ENCODE data around the gene RPL28.
"Not testable (repeated sequence)": the region's sequence is repeated elsewhere in the genome, so short reads cannot be mapped to it uniquely, and the experiment has no call there.

The RPL28 gene

GRCh38 chr19:55398200-55398925, 12.6 kb downstream of the RPL28 start:
- no peak for DNase-seq

DNA sequence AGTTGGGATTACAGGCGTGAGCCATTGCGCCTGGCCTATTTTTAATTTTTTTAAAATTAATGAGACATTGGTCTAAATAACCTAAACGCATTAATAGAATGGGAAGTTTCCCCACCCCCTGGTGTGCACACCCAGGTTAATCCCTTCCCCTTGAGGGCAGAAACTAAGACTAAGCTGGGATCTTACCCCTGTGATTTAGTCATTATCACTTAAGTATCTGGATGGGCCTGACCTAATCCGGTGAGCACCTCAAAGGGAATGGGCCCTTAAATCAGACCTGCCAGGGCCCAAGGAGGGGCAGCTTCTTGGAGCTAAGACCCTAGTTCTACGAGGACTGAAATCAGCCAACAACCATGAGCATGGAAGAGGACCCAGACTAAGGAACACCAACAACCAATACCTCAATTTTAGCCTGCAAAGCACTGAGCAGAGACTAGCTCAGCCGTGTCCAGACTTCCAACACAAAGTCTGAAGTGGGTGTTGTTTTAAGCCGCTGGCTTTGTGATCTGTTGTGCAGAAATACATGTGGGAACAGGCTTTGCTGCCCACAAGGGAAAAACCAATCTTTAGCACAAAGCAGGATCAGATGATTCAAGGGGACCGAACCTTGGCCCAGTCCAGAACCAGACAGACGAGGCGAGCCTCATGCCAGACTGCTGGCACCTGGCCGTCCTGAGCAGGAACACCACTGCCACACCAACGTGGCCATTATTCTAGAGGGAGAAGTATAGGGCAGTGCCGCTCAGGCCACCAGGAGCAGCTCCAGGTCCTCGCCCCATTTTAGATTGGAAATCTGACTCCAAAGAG, 14.8 kb downstream of the RPL28 start:
- DNase-seq, result no peak

- not testable (repeated sequence) for DNase-seq
Measured at GRCh38 chr19:55401390-55401789, 15.7 kb downstream of the RPL28 start.

DNA sequence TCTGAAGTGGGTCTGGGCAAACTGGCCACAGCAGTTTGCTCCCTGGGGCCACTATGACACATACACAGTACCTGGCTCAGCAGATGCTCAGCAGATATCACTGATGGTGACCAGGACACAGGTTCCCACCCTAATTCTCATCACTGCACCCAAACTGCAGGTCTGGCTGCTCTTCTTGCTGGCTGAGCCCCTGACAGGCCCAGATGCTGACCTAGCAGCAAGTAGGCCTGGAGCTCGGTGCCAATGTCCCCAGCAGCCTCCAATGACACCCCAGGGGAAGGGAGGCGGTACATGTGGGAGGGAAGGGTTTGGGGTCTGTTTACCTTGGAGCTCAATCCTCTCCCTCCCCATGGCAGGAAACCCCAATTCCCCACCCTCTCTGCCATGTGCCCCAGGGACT, 16.8 kb downstream of the RPL28 start:
- no peak for DNase-seq

DNA sequence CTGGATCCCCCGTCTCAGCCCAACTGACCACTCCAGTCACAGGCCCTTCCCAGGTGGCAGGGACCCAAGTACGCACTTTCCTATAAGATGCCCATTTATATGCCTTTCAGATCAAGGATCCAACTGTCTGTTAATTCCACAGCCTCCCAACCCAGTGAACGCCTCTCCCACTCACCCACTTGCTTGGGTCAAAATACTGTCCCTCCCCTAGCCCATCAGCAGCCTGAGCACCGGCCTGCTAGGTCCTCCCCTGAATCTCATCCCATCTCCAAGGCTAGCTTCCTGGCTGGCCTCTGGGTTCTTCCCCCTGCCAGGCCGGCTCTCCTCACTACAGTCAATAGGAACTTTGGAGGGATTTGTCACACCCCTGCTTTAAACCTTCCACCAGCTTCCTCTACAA, 19.9 kb downstream of the RPL28 start:
- DNase-seq, result no peak

- DNase-seq, result no peak
Measured at GRCh38 chr19:55406091-55406825, 20.5 kb downstream of the RPL28 start.

DNA sequence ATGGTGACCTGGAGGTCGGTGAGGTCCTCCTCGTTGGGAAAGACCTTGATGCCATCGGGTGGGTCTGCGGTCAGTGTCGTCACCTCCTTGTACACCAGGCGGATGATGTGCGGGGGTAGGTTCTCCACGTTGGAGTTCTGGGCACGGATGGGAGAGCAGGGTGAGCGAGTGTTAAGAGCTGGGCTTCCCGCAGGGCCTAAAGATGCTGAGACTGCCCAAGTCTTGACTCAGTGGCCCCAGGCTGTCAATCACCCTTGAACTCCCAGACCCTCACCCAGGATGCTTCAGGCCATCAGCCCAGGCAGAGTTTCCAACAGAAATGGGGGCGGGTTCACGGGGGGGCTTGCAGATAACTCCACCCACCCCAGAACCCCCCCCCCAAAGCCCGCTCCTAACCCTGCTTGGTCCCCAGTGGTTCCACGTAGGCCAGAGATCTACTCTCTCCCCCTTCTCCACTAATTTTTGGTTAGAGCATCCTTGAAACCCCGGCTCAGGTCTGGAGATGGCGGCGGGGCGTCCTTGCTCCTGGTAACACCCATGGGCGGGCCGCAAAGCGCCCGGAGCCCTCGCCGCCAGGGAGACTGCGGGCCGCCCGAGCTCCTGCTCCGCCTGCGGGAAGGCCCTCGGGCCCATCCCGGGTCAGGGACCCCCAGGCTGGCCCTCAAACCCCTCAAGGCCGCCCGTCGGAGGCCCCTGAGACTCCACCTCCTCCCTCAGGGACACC, 21.3 kb downstream of the RPL28 start:
- no peak for DNase-seq

- not testable (repeated sequence) for DNase-seq
Measured at GRCh38 chr19:55407550-55407799, 21.7 kb downstream of the RPL28 start, which contains the start of gene UBE2S. Gene UBE2S (minus strand): TSS chr19:55407788. CDS start chr19:55407589, 199 bp downstream.

DNA sequence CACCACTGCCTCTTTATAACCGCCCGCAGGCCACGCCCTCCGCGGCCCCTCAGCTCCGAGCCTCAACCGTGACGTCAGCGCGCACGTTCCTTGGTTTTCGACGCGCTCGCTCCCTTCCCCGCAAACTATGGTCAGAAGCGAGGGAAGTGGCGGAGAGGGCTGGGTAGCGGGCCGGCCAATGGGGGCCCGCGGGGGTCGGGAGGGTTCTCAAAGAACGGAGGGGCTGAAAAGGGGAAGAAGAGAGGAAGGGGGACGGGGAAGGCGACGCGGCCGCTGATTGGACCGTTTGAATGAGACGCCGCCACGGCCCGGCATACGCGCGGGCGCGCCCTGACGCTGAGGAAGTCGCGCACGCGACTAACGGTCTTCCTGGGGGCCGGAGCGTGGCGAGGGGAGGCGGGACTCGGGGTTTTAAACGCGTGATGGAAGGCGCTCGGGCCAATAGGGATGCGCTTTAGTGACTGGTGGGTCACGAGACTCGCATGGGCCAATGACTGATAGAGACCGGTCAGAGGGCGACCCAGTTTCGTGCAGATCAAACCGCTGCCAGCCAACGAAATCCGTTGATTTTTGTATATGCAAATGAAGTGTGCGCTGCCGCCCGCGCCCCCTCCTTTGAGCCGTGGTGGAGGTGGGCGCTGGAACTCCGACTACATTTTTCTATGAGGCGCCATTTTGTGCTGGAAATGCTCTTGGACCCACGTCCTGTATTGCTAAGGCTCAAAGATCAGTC, 22.2 kb downstream of the RPL28 start:
- DNase-seq, result peak; percentile 99

- no peak for DNase-seq
Measured at GRCh38 chr19:55408533-55408872, 22.8 kb downstream of the RPL28 start.

DNA sequence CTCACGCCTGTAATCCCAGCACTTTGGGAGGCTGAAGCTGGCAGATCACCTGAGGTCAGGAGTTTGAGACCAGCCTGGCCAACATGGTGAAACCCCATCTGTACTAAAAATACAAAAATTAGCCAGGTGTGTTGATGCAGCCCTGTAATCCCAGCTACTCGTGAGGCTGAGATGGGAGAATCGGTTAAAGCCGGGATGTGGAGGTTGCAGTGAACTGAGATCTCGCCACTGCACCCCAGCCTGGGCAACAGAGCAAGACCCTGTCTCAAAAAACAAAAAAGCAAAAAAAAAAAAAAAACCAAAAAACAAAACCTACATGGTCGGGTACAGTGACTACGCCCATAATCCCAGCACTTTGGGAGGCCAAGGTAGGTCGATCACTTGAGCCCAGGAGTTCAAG, 23.4 kb downstream of the RPL28 start:
- DNase-seq, result not testable (repeated sequence)

GRCh38 chr19:55410168-55410567, 24.4 kb downstream of the RPL28 start:
- DNase-seq, result no peak

- peak; percentile 57 for DNase-seq
Measured at GRCh38 chr19:55418185-55418584, 32.5 kb downstream of the RPL28 start.

DNA sequence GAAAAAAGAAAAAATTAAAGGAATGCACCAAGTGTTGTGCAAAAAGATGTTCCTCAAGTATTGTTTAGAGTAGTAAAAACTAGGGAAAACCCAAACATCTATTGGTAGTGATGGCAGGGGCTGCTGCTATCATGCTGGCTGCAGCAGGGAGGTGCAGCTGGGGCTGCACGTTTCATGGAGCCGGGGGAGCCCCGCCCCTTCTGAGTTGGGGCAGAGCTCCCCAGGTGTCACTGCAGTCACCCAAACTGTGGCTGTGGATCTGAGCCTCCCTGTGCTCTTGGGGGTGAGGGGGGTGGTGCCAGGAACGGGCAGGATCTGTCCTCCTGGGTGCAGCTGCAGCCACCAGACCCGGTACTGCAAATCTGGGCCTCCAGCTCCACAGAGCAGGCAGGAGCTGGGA, 33.4 kb downstream of the RPL28 start:
- DNase-seq, result no peak

DNA sequence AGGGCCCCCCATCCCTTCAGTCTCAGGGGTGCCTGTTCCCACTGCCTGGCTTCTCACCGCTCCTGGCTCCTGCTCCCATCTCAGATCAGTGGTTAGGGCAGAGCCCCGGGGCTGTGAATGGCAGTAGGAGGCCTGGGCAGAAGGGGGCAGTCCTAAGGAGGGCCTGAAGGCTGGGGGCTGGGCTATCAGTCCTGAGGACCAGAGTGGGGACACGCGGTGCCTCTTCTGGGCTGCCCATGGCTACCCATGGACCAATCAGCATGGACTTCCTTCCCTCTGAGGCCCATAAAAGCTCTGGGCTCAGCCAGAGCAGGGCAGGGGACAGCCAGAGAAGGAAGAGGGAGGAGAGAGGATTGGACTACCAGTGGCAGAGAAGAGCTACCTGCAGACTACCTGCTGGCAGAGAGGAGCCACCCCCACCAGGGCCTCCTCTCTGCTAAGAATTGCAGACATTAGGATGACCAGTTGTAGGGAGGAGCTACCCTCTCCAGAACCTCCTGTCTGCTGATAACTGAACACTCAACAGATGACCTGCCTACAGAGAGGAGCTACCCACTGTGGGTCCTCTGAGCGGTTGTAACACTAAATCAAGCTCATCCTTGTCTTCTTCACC, 34.0 kb downstream of the RPL28 start:
- no peak for DNase-seq

GRCh38 chr19:55421281-55421680, 35.5 kb downstream of the RPL28 start:
- not testable (repeated sequence) for DNase-seq

- DNase-seq, result no peak
Measured at GRCh38 chr19:55423225-55424005, 37.7 kb downstream of the RPL28 start.

DNA sequence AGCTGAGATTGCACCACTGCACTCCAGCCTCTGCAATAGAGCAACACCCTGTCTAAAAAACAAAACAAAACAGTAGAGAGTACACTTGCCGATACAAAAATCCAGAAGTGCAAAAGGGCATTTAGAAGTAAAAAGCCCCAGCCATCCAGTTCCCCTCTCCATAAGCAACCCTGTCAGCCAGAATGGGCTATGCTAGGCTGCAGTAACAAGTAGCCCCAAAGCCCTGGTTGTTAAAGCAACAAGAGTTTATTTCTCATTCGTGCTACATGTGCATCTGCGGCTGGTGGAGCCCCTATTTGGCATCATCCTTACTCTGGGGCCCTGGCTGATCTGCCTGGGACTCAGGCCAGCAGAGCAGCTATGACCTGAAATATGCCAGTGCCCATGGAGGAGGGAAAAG, 38.8 kb downstream of the RPL28 start:
- no peak for DNase-seq

DNA sequence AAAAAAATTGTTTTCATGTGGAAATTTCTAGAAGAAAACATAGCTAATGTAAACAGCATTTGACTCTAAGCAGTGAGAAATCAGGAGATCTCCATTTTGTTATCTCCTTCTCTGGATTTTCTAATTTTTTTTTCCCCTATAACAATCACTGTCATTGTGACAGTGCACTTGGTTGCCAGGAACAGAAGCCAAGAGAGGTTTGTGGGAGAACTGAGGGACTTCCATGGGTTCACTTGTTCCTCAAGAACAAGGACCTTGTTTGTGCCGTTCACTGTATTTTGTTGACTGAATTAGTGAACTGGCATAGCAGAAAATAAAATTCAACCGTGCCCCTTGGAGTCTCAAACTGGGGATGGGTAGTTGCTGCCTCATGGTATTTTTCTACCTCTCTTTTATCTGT, 40.3 kb downstream of the RPL28 start:
- no peak for DNase-seq

GRCh38 chr19:55431183-55431582, 45.5 kb downstream of the RPL28 start:
- no peak for DNase-seq

DNA sequence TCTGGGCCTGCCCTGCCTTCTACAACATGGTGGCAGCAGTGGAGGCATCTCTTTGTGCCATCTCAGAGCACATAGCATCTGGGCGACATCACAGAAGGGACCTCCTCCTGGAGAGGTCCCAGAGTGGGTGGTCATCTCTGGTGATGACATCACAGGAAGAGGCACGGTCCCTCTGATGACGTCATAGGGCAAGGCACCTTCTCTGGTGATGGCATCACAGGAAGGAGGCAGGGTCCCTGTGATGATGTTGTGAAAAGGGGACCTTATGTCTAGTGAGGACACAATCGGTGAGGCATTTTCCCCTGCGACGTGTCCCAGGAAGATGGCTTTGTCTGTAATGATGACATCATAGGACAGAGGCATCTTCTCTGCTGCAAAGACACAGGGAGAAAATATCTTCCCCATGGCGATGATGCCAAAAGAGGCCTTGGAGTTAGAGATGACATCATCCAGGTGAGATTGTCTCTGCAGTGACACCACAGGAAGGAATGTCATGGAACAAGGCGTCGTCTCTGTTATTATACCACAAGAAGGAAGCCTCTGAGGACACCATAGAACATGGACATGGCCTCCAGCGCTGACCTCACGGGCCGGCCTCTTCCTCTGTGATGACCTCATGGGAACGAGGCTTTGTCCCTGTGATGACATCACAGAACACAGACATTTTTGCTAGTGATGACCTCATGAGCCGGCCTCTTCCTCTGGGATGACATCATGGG, 46.7 kb downstream of the RPL28 start:
- DNase-seq, result no peak
